Measurements from ENCODE around the gene CACNA1G.

GRCh38 chr17:50632637-50633036 is 72.1 kb downstream of the CACNA1G start:
- TF ChIP-seq EZH2 (IDR thresholded peaks at IDR 0.05; ENCODE audit: insufficient read depth, poor library complexity, severe bottlenecking): no peak
- no peak for TF ChIP-seq EZH2phosphoT487 (IDR thresholded peaks at IDR 0.05; ENCODE audit: insufficient read depth, low read depth)
